ENCODE measurements around the gene PLCD1. TPM values are rescaled to one million over a fixed set of nuclear protein-coding genes. Genes with fewer than 3 reads are reported as not detected.
"Not testable (repeated sequence)": the region's sequence is repeated elsewhere in the genome, so short reads cannot be mapped to it uniquely, and the experiment has no call there.

The PLCD1 gene
- total RNA-seq, 1 experiment from 2014 or later: 7.9 TPM

GRCh38 chr3:37988931-37989525, 40.4 kb downstream of the PLCD1 start:
- no peaks in the 10 kb centered on the region for H3K27me3 Mint-ChIP-seq (ENCODE audit: insufficient read depth, unreplicated experiment)
- H3K4me1 Mint-ChIP-seq (ENCODE audit: low read depth, unreplicated experiment): peaks cover 78% of the 10 kb centered on the region

GRCh38 chr3:37988376-37988775, 41.1 kb downstream of the PLCD1 start:
- DNase-seq; H3K9me3 Mint-ChIP-seq (ENCODE audit: unreplicated experiment); H3K27me3 Mint-ChIP-seq (ENCODE audit: insufficient read depth, unreplicated experiment); H3K27me3 ChIP-seq (replicated peaks; ENCODE audit: control insufficient read depth, insufficient read depth, low read length); H3K9me3 ChIP-seq; BruUV-seq (replicated peaks); H3K4me3 ChIP-seq (ENCODE audit: low read depth, low read length); H3K36me3 ChIP-seq (ENCODE audit: control insufficient read depth, insufficient read depth, low read length); intact Hi-C loops (cut with micrococcal nuclease; ENCODE audit: unreplicated experiment); POLR2A ChIA-PET: not testable (repeated sequence)
- Mint-ChIP-seq H3K4me3 (ENCODE audit: unreplicated experiment) (peak overlapping the region; percentile 26), H3K36me3 (ENCODE audit: insufficient read depth, unreplicated experiment) (peaks cover 61% of the 10 kb centered on the region), H3K27ac (ENCODE audit: unreplicated experiment) (peak overlapping the region; percentile 83), H3K4me1 (ENCODE audit: low read depth, unreplicated experiment) (peaks cover 73% of the 10 kb centered on the region)
- peaks cover 89% of the 10 kb centered on the region for H3K4me1 ChIP-seq
- CTCF ChIA-PET: interaction anchor here (3.2 kb wide), 1 partner anchor 9 kb away, joined by 12 read pairs; no protein-coding TSS in a partner anchor

More at GRCh38 chr3:37988931-37989525, 40.4 kb downstream of the PLCD1 start:
- Mint-ChIP-seq H3K36me3 (ENCODE audit: insufficient read depth, unreplicated experiment) (peaks cover 59% of the 10 kb centered on the region), H3K9me3 (ENCODE audit: unreplicated experiment) (no peaks in the 10 kb centered on the region), H3K27ac (ENCODE audit: unreplicated experiment) (peak overlapping the region; percentile 100), H3K4me3 (ENCODE audit: unreplicated experiment) (no peak overlapping the region)
- TF ChIP-seq CTCF (IDR thresholded peaks at IDR 0.05; ENCODE audit: insufficient read depth in 1 of 2, low read depth in 1 of 2, low read length in 1 of 2, severe bottlenecking in 1 of 2, unreplicated experiment in 1 of 2): no peak
- Histone ChIP-seq H3K4me1 (peaks cover 93% of the 10 kb centered on the region), H3K27me3 (replicated peaks; ENCODE audit: control insufficient read depth, insufficient read depth, low read length) (no peaks in the 10 kb centered on the region), H3K4me3 (ENCODE audit: low read depth, low read length) (no peak overlapping the region), H3K9me3 (no peaks in the 10 kb centered on the region), H3K36me3 (ENCODE audit: control insufficient read depth, insufficient read depth, low read length) (no peaks in the 10 kb centered on the region)
- ChIA-PET CTCF (no interaction called here), POLR2A (no interaction called here)
- intact Hi-C loops (cut with micrococcal nuclease; ENCODE audit: unreplicated experiment): no loop called here
- no peak for DNase-seq
- no TSS peak for BruUV-seq (replicated peaks)

- H3K4me3 ChIP-seq (ENCODE audit: low read depth, low read length): no peak overlapping the region
- Mint-ChIP-seq H3K9me3 (ENCODE audit: unreplicated experiment) (no peaks in the 10 kb centered on the region), H3K4me1 (ENCODE audit: low read depth, unreplicated experiment) (peaks cover 67% of the 10 kb centered on the region), H3K27ac (ENCODE audit: unreplicated experiment) (peak overlapping the region; percentile 83), H3K27me3 (ENCODE audit: insufficient read depth, unreplicated experiment) (no peaks in the 10 kb centered on the region), H3K4me3 (ENCODE audit: unreplicated experiment) (peak overlapping the region; percentile 26), H3K36me3 (ENCODE audit: insufficient read depth, unreplicated experiment) (peaks cover 55% of the 10 kb centered on the region)
- no peak for DNase-seq
- no TSS peak for BruUV-seq (replicated peaks)
- ChIA-PET CTCF (interaction anchor here (3.2 kb wide), 1 partner anchor 9 kb away, joined by 12 read pairs; no protein-coding TSS in a partner anchor), POLR2A (interaction anchor here (0.6 kb wide), 1 partner anchor 9 kb away, joined by 4 read pairs; no protein-coding TSS in a partner anchor)
- H3K36me3 ChIP-seq (ENCODE audit: control insufficient read depth, insufficient read depth, low read length): no peaks in the 10 kb centered on the region
- no peak for TF ChIP-seq CTCF (IDR thresholded peaks at IDR 0.05; ENCODE audit: insufficient read depth in 1 of 2, low read depth in 1 of 2, low read length in 1 of 2, severe bottlenecking in 1 of 2, unreplicated experiment in 1 of 2)
- peaks cover 85% of the 10 kb centered on the region for H3K4me1 ChIP-seq
- no peaks in the 10 kb centered on the region for H3K9me3 ChIP-seq
- intact Hi-C loops (cut with micrococcal nuclease; ENCODE audit: unreplicated experiment): no loop called here
- H3K27me3 ChIP-seq (replicated peaks; ENCODE audit: control insufficient read depth, insufficient read depth, low read length): no peaks in the 10 kb centered on the region
Measured at GRCh38 chr3:37987751-37988179, 41.7 kb downstream of the PLCD1 start.
